Activated CD8-positive, alpha-beta memory T cell treated with anti-CD3 and anti-CD28 coated beads, Interleukin-2, amount 50 U/mL, for 1 hour (primary cell): ENCODE measurements around the gene B3GNT3.

ENCODE experiments used
- DNase-seq: peaks from one replicate; pipeline ENCODE4 v3.0.0-alpha.2; 2020; ENCODE audit errors: extremely low read depth

B3GNT3 gene, protein sequence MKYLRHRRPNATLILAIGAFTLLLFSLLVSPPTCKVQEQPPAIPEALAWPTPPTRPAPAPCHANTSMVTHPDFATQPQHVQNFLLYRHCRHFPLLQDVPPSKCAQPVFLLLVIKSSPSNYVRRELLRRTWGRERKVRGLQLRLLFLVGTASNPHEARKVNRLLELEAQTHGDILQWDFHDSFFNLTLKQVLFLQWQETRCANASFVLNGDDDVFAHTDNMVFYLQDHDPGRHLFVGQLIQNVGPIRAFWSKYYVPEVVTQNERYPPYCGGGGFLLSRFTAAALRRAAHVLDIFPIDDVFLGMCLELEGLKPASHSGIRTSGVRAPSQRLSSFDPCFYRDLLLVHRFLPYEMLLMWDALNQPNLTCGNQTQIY

DNA sequence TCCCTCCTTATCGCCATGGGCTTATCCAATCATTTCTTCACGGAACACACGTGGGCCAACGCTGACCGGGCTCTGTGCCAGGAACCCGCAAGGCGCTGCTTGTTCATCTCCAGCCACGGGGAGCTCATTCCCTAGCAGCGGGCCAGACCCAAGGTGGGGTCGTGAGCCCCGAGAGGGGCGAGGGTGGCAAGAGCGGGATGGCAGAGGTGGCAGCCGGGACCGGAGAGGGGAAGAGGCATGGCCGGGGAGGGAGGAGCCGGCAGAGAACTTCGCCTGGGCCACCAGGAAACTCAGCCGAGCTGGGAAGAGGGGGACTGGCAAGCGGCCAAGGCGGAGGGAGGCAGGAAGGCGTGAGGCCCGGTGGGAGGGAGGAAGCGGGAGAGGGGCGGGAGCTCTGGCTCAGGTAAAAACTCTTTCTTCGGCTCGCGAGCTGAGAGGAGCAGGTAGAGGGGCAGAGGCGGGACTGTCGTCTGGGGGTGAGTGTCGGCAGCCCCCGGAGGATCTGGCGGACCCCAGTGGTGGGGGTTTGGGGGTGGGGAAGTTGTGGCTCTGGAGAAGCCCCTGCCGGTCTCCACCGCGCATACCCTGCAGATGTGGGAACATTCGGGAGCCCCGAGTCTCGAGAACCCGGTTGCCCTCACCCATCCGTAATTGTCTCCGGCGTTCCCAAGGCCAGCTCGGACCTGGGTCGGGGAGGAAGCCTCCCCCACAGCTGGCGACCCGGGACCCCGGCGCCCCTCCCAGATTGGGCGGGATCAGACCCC lies at the start of gene B3GNT3:
TSS of gene B3GNT3 (plus strand) at position 408 of the 764 bp plus-strand sequence. CDS start 12,670 bp downstream, outside the sequence.
- DNase-seq: no peak

DNA sequence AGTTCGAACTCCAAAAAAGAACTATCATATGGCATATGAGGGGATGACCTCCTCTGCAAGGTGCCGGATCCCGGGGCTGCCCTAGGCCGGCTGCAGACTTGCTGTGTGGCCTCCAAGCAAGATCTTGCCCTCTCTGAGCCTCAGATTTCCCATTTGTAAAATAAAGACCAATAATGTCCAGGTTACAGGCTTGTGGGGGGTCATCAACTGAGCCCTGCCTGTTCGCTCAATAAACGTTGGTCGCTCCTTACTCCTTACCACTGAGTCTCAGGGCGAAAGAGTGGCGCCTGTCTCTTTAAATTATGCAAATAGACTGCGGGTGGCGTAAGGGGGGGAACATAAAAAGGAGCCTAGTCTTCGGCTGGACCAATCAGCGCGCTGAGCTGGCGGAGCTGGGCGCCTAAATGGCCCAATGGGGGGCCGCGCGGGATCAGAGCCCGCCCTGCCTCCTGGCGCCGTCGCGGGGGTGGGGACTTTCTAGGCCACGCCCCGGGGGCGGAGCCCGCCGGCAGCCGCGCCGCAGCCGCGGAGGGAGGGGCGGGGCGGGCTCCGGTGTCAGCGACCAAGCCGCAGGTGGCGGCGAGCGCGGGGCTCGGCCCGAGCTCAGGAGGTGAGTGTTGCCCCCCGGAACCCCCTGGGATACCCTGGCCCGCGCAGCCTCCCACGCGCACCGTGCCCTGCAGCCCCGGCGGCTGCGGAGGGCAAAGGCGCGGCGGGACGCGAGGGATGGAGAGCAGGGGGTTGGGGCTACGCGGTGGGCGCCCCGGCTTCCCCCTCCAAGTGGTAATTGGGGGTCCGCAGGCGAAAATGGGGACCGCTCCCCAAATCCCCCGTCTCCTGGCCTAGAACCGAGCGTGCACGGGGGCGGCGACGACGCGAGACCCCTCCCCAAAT lies 47.5 kb upstream of the B3GNT3 start:
- peak; percentile 82 for DNase-seq

DNA sequence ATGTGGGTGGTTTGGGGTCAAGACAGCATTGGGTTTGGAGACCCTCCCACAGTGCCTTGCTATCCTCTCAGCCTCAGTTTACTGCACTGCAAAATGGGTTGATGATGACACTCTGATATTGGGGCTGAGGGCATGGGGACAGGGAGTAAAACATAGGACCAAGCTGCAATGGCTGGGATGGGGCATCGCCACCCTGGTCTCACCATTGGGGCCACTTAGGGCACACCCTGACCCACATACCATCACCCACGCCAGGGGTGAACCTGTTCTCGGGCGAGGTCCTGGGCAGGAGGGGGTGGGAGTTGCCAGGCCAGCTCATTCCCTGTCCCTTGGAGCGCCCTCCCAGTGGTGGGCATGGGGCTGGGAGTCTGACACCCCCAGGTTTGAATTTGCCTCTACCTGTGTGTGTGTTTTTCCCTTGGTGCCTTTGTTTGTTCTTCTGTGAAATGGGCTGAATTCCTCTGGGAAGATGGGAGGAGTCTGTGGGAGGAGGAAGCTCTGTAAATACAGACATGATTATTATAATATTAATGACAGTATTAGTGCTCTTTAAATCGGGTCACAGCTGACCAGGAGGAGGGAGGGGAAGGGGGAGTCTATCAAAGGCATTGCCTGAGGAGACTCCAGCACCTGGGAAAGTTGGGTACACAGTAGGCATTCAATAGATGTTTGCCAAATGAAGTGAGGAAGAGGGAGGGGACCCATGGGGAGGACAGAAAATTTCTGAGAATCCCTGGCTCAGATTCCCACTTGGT lies 45.9 kb upstream of the B3GNT3 start:
- no peak for DNase-seq

DNA sequence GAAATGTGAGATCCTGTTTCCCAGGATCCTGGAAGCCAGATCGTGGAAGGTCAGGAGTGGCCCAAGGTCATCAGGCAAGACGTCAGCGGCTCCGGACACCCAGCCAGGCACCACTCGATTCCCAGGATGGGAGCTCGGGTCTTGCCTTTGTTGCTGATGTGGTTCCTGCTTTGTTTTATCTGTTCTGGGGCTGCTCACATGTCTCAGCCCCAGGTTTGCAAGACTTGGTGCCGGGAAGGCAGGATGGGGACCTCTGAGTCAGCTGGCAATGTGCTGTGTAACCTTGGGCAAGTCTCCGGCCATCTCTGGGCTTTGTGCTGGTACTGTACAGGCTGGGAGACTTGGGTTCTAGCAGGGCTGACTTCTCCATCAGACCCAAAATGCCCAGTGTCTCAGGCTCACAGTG lies 45.0 kb upstream of the B3GNT3 start:
- DNase-seq: no peak

DNA sequence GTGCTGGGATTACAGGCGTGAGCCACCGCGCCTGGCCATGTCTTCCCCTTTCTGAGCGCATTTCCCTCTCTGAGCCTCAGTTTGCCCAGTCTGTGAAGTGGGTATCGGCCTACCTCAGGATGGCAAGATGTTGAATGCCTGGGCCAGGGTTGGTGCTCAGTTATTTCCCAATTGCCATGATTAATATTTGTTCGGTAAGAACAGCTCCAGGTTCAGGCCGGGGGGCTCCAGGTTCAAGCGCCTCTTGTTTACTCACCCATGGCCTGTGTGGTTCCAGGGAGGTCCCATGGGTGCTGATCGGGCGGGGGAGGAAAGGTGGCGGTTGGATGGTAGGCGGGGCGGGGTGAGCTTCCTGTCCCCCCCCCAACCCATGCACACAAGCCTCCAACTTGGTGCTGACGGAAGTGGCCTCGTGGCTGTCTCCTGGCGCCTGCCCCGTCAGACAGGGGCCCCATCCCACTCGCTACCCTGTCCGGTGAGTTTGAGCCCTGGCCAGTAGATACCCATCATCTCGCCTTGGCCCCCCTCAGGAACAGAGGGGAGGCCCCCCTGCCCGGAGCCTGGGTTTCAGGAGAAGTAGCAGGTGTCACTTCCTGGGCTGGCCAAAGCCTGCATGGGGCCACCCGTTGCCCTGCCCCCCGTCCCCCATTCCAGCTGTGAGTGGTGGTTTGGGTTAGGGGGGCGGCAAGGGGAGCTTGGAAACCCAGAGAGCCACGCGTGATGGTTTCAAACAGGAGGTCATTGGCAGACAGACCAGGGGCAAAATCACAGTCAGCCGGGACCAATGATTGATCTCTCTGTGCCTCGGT lies 43.6 kb upstream of the B3GNT3 start, which contains the start of gene FCHO1:
TSS of gene FCHO1 (plus strand) at position 375 of the 809 bp plus-strand sequence. CDS start 3,688 bp downstream, outside the sequence.
- peak; percentile 73 for DNase-seq

DNA sequence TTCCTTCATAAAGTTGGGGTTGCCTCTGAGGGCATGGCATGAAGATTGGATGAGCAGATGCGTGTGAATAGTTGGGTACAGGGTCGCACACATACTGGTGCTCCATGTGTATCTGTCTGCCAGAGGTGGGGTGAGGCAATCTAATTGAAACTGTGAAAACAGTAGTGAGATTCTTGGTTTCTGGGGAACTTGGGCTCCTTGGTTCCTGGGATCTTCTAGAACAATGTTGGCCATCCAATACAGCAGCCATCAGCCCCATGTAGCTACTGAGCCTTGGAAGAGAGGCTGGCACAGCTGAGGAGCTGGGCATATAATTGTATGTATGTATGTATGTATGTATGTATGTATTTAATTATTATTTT lies 43.0 kb upstream of the B3GNT3 start:
- no peak for DNase-seq

DNA sequence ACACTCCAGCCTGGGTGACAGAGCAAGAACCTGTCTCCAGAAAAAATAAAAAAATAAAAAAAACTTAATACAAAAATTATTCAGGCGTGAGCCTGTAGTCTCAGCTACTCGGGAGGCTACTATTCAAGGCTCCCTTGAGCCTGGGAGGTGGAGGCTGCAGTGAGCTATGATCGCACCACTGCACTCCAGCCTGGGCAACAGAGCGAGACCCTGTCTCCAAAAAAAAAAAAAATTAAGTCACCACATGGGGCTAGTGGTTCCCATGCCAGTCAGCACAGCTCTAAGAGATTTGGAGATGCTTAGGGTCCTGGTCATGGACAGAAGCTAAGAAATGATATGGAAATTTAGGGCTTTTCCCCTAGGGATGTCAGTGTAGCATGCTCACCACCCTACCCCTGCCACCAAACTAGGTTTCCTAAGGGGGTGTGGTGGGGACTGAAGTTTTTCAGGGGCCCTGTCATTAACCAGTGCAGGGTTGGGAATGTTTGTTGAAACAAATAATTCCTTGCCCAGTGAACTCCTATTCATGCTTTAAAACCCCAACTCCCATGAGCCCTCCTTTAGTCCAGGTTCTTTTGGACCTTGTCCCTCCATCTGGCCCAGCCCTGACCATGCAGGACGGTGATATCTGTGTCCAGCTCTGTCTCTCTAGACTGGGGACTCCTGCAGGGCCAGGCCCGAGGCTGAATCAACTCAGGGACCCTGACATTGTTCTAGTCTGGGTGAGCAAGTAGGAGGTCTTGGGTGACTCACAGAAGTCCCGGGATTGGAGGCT lies 41.9 kb upstream of the B3GNT3 start:
- DNase-seq: no peak

DNA sequence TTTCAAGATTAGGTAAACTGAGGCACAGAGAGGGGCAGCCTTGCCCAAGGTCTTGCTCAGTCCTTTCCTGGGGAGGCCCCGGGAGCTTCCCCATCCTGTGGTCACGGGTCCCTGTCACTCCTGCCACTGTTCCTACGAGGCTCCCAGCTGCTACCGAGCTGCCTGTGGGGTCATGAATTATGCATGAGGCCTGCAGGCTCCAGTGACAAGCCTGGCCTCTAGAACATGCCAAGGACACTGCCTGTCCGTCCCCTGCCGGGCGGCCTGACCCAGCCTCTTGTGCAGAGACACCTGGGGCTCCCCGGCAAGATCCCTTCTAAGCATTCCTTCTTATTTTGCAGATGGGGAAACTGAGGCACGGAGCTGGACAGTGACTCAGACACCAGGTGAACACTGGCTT lies 41.0 kb upstream of the B3GNT3 start:
- no peak for DNase-seq

DNA sequence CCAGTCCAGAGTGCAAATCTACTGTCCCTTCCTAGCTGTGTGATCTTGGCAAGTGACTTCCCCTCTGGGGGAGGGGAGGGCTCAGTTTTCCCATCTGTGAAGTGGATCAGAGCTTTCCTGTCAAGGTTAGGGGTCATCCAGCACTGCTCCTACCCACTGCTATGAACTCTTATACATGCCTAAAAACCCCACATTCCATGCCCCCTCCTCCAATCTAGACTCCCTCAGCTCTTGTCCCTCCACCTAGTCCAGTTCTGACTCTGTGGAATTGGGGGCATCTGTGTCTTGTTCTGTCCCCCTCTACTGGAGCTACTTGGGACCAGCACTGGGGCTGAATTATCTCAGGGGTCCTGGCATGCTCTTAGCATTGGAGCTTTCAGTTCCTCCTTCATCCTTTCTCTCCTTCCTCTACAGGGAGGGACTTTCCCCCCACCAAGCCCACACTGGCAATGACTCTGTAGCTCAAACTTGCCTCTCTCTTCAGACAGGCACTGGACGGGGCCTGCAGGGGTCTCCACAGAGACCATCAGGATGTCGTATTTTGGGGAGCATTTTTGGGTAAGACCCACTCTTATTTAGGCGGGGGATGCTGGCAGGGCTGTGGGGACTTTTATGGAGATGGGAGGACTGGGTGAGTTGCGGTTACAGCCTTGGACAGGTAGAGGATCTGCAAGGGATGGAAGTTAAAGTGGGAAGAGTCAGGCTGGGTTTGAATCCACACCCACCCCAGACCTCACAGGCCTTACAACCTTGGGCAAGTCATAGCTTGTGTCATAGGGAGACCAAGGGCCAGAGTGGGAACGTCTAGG lies 40.1 kb upstream of the B3GNT3 start:
- DNase-seq: no peak

DNA sequence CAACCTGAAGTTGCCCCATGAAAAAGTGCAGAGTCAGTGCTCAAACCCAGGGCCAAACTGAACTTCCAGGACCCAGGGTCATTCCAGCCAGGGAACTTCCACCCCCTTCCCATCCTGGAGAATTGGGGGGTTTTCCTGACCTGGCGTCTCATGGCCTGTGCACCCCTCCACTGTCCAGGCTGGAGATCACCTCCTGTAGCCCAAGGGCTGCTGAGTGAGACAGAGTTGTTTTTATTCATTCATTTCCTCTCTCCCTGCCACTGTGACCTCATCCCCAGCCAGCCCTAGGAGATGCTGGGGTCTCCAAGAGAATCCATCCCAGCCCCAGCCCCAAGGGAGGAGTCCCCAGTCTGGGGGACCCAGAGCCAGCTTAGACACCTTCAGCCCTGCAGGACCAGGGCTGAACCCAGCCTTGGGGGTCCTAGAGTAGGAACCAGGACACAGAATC lies 39.5 kb upstream of the B3GNT3 start:
- no peak for DNase-seq

DNA sequence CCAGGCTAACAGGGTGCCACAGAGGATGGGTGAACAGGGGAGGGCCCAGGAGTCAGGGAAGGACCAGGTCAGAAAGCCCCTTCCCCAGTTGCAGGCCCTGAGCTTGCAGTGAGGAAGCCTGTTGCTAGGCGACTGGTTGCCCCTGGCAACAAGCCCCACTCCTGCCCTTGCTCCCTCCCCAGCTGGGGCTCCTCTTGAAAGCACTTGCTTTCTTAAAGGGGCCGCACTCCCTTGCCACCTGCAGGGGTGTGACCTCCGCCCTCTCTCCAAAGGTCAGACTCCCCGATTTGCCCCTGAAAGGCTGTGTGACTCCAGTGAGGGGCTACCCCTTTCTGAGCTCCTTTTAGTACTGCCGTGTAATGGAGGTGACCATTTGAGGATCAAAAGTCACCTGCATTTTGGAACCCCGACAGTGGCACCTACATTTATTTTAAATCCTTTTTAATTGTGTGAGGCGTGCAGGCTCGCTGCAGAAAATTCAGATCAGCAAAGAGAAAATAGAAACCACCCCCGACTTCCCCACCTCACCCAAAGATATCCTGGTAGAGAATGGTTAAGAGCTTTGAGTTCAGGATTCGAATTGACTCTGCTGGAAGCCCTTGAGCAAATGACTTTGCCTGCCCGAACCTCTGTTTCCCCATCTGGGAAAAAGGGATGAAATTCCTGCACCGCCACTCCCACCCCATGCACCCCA lies 38.8 kb upstream of the B3GNT3 start:
- no peak for DNase-seq

DNA sequence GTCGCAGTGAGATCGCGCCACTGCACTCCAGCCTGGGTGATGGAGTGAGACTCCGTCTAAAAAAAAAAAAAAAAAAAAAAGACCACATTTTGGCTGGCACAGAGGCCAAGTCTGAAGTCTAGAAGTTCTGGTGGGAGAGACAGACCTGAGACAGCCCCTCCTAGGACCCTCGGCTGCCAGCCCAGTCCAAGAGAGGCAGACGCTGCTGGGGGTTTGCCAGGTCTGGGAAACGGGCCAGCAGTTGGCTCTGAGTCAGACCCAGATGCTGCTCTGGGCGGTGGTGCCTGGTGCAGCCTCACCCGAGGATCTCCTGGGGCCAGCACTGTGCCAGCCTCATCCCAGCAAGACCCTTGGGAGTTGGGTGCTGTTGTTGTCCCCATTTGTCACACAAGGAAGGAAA lies 37.8 kb upstream of the B3GNT3 start:
- DNase-seq: no peak

DNA sequence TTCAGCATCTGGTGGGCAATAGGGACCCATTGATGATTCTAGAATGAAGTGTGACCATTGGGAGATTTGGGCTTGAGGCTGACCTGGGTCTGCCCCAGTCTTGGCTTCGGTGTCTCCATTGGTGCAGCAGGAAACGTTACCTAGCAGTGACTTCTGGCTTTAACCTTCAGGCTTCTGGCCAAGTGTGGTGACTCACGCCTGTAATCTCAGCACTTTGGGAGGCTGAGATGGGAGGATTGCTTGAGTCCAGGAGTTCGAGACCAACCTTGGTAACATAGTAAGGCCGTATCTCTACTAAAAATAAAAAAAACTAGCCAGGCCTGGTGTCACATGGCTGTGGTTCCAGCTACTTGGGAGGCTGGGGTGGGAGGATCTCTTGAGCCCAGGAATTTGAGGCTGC lies 36.4 kb upstream of the B3GNT3 start:
- DNase-seq: no peak

DNA sequence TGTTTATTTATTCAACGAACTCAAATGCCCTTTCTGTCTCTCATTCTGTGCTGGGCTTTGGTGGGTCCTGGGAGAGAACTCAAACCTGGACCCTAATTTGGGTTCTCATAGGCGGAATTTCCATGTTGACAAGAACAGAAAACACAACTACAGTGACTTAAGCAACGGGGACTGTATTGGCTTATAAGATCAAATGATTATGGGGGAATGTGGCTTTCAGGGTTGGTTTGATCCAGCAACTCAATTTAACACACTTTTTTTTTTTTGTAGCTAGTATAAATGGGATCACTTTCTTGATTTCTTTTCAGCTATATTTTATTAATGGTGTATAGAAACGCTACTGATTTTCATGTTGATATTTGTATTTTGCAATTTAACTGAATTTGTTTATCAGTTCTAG lies 33.8 kb upstream of the B3GNT3 start:
- DNase-seq: no peak

DNA sequence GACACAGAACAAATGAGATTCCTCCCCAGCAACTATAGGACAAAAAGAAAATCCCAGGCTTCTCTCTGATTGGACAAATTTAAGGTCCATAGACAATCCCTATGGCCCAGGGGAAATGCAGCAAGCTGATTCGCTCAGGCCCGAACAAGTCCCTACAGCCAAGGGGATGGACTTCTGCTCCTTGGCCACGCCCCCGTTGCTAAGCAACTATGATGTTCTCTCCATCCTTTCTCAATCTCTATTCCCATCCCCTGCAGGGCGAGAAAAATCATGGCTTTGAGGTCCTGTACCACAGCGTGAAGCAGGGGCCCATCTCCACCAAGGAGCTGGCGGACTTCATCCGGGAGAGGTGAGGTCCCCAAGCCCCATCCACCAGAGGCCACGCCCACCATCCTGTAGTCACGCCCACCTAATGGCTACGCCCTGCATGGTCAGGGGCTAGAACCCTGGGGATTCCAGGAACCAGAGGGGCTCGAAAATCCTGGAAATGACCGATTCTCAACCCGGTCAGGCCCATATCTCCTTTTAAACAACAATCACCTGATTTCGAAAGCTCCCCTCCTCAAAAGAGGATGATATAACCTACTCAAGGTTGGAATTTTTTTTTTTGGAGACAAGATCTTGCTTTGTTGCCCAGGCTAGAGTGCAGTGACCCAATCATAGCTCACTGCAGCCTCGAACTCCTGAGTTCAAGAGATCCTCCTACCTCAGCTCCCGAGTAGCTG lies 32.3 kb upstream of the B3GNT3 start:
- no peak for DNase-seq

DNA sequence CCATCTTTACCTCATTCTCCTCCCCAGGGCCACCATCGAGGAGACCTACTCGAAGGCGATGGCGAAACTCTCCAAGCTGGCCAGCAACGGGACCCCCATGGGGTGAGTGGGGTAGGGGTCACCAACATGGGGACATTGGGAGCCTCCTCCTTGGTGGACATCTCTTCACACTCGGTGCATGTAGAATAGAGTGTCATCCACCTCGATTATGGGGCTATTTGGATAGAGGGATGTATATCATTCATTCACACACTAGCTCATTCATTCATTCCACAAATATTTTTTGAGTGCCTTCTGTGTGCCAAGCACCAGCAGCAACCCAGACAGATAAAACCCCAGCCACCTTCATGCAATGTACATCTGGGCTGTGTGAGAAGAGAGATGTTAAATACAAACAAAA lies 30.6 kb upstream of the B3GNT3 start:
- DNase-seq: no peak

DNA sequence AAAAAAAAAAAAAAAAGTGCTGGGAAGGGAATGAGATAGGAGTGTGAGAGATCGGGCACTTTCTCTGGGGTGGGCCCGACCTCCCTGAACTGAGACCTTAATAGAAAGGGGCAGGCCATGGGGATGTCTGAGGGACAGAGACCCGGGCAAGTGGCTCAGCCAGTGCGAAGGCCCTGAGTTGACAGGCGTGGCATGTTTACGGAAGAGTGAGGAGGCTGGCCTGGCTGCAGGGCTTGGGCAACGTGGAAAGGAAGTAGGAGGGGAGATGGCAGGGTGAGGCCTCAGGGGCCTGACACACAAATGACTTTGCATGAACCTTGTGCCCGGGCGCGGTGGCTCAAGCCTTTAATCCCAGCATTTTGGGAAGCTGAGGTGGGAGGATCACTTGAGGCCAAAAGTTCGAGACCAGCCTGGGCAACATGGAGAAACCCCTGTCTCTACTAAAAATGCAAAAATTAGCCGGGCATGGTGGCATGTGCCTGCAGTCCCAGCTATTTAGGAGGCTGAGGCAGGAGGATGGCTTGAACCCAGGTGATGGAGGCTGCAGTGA lies 29.8 kb upstream of the B3GNT3 start:
- DNase-seq: no peak
